Diencephalon (tissue), 1 donor: ENCODE measurements around the gene PMS1. TPM values are rescaled to one million over a fixed set of nuclear protein-coding genes. Genes with fewer than 3 reads are reported as not detected.

Experiments used
- total RNA-seq: library from RNA; depleted of rRNA; stranded (reverse); fragments of >200 nt; gene quantifications from one replicate; pipeline ENCODE4 v1.2.3, GENCODE V29; 2014

PMS1 gene
- total RNA-seq, result 64.6 TPM

DNA sequence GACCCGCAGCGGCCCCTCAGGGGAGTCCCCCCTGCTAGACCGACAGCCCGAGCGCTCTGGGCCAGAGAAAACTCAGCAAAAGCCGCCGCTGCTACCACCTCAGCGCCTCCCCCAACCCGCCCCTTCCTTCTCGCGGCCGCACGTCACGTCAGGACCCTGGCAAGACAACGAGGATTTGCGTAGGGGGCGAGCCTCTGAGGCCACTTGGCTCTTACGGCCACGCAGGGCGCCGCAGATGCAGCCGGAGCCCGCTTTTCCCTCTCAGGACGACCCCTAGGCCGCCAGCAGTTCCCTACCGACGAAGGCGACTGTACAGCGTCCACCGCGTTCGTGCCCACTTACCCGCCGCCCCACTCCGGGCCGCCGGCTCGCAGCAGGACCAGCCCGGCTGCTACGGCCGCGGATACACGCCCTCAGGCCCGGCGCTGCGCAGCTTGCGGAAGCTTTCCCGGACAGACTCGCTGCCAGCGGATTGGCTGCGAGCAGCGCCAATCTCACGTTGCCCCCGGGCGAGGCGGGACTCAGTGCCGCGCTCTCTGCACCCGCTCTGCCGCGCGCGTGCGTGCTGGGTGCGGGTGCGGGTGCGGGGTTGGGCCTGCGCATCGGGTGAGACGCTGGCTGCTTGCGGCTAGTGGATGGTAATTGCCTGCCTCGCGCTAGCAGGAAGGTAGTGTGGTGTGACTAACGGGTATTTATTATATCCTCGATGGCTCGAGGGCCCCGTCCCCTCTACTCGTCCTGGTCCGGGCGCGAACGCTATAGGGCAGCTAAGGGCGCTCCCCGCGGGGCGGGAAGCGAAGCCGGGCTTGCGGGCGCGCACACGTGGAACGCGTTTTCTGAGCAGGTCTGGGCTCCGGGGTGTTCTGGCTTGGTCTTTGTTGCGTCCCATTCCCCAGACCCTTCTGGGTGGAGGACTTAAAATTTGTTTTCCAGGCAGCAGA, at the start of gene PMS1, which contains the start of gene ORMDL1:
Gene PMS1, plus strand, starts transcription at position 524 of the 941 bp plus-strand sequence. CDS start 7,360 bp downstream, outside the sequence.
Gene ORMDL1, minus strand, starts transcription at position 413 of the 941 bp plus-strand sequence. CDS start 1,744 bp downstream, outside the sequence.

DNA sequence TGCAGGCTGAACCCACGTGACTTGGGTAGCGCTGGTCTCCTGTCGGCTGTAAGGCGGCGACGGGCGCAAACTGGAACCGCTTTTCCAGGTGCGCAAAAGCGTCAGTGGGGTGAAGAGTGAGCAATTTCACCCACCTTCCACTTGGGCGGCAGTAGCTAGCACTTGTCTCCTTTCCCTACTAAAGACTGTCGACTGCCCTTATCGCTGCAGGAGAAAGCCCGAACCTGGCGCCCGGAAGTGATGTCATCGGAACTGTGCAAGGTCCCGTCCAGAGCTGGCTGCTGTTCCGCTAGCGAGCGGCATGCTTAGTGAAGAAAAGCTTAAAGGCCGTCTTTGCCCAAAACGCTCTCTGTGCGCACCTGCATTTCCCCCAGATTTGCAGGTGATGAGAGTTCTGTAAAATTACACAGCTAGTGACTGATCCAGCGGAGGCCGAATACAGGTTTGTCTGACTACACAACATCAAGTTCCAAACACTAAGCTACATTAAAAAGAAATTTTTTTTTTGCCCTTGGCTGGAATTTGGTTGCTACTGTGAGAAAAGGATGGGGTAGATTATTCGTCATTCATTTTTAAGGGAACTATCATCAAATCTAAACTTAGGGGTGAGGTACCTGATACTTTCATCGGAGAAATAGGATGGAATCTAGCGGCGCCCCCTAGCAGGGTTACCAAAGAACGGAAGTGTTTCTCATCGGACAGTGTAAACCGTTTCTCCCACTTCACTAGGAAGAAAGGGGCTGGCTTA, 21.5 kb upstream of the PMS1 start, which contains the start of gene OSGEPL1:
Gene OSGEPL1, minus strand, starts transcription at position 242 of the 748 bp plus-strand sequence. CDS start 1,152 bp downstream, outside the sequence.

Other genes starting within 250 kb of the PMS1 start
- 51.0 TPM for gene SLC40A1, start 203.7 kb upstream of the PMS1 start, total RNA-seq
- 89.0 TPM for gene ASNSD1, start 123.0 kb upstream of the PMS1 start, total RNA-seq
- 42.7 TPM for gene ANKAR, start 109.8 kb upstream of the PMS1 start, total RNA-seq
- gene OSGEPL1, start 21.7 kb upstream of the PMS1 start, total RNA-seq, result 20.5 TPM
- gene ORMDL1, start 111 bp upstream of the PMS1 start, total RNA-seq, result 48.7 TPM